ENCODE measurements around the gene CENPP.

DNA sequence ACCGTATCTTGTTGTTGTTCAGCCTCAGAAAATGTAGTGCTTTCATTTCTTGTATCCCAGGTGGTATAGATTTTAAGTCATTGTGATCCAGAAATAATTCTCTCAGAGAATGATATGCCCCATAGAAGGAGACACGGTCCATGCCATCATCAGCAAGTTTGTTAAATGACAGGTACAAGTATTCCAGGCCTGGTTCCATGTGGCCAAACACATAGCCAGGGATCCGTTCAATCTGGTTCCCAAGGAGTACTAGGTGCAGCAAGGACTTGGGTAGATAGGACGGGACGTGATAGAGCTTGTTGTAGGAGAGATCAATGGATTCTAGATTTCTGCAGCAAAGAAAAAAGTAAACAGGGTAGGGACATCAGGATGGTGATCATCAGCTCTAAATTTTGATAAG, 175.0 kb downstream of the CENPP start:
- no peak for TF ChIP-seq POLR2AphosphoS5 (IDR thresholded peaks at IDR 0.05; ENCODE audit: borderline replicate concordance, low read depth, low read length)
- no peak for TF ChIP-seq EZH2 (IDR thresholded peaks at IDR 0.05)
- no peak for TF ChIP-seq FOXP2 (optimal IDR thresholded peaks at IDR 0.05; ENCODE audit: control extremely low read depth, extremely low read length, insufficient read depth)

All from SK-N-MC (cell line).